Keratinocyte (primary cell): ENCODE data around the gene OR51A4.

Source experiments
- CTCF ChIP-seq, 3 experiments: IDR thresholded peaks in 1 of 3; conservative IDR thresholded peaks in 1 of 3; optimal IDR thresholded peaks in 1 of 3; 2 replicates in 2 of 3; 3 replicates in 1 of 3; pipeline versions ENCODE3 to v1.5.1; 2011; ENCODE audit warnings: low read length in 3 of 3, mild to moderate bottlenecking in 3 of 3, moderate library complexity in 2 of 3, control low read depth in 1 of 3, inconsistent platforms in 1 of 3; ENCODE audit not compliant: insufficient read depth in 2 of 3; ENCODE audit errors: extremely low read depth in 1 of 3
- EZH2 ChIP-seq: IDR thresholded peaks from one replicate; pipeline ENCODE4 v1.6.1; 2012; ENCODE audit warnings: inconsistent platforms, mild to moderate bottlenecking, low read length, moderate library complexity

- TF ChIP-seq EZH2: no peak
- TF ChIP-seq CTCF (optimal IDR thresholded peaks at IDR 0.05 in 1 of 3, IDR thresholded peaks at IDR 0.05 in 1 of 3, conservative IDR thresholded peaks at IDR 0.05 in 1 of 3; ENCODE audit: extremely low read depth in 1 of 3, insufficient read depth in 2 of 3, low read length in 3 of 3): no peak
Measured at GRCh38 chr11:4924239-4924638, 23.2 kb downstream of the OR51A4 start, which contains the start of gene OR51G1.
